GM19043 (cell line): ENCODE measurements around the gene UVSSA.

Experiments
- ATAC-seq: cut with Tn5 transposase; IDR thresholded peaks from one replicate; pipeline ENCODE4 v1.9.1; 2021; ENCODE audit warnings: low read depth; ENCODE audit not compliant: unreplicated experiment

Gene UVSSA

GRCh38 chr4:1373892-1374705 lies 27.1 kb downstream of the UVSSA start:
- ATAC-seq = no peak

- ATAC-seq = no peak
These were observed 27.7 kb downstream of the UVSSA start for GRCh38 chr4:1374706-1375045.

- ATAC-seq = no peak
These were observed 28.2 kb downstream of the UVSSA start for GRCh38 chr4:1375051-1375721.

- ATAC-seq = no peak
These were observed 28.8 kb downstream of the UVSSA start for GRCh38 chr4:1375761-1376322.

GRCh38 chr4:1376391-1376840 lies 29.4 kb downstream of the UVSSA start:
- no peak for ATAC-seq

GRCh38 chr4:1376841-1377605 lies 30.0 kb downstream of the UVSSA start:
- ATAC-seq = no peak

GRCh38 chr4:1377606-1378261 lies 30.7 kb downstream of the UVSSA start:
- ATAC-seq = no peak

GRCh38 chr4:1378559-1379231 lies 31.7 kb downstream of the UVSSA start:
- ATAC-seq = no peak

- no peak for ATAC-seq
These were observed 32.4 kb downstream of the UVSSA start for GRCh38 chr4:1379351-1379781.

GRCh38 chr4:1379801-1380331 lies 32.9 kb downstream of the UVSSA start:
- ATAC-seq = no peak

- ATAC-seq = no peak
These were observed 33.6 kb downstream of the UVSSA start for GRCh38 chr4:1380368-1381151.

GRCh38 chr4:1381181-1381621 lies 34.2 kb downstream of the UVSSA start:
- no peak for ATAC-seq

GRCh38 chr4:1381944-1382541 lies 35.0 kb downstream of the UVSSA start:
- ATAC-seq = no peak

- ATAC-seq = no peak
These were observed 36.0 kb downstream of the UVSSA start for GRCh38 chr4:1382776-1383727.

GRCh38 chr4:1383728-1384591 lies 37.0 kb downstream of the UVSSA start:
- ATAC-seq = no peak

- ATAC-seq = no peak
These were observed 37.8 kb downstream of the UVSSA start for GRCh38 chr4:1384675-1385372.
